HL-60/S4 treated with retinoic acid at 250 ng/mL for 4 days and 3 days (cell line): Measurements from ENCODE around the gene RPP30.

Experiments used
- in situ Hi-C: fragments of 300-500 bp; cut with MboI; formaldehyde crosslinking; loops from 2 replicates; pipeline ENCODE4 v1.7.0; 2022; ENCODE audit warnings: low sequenced_read_pairs

The RPP30 gene

DNA sequence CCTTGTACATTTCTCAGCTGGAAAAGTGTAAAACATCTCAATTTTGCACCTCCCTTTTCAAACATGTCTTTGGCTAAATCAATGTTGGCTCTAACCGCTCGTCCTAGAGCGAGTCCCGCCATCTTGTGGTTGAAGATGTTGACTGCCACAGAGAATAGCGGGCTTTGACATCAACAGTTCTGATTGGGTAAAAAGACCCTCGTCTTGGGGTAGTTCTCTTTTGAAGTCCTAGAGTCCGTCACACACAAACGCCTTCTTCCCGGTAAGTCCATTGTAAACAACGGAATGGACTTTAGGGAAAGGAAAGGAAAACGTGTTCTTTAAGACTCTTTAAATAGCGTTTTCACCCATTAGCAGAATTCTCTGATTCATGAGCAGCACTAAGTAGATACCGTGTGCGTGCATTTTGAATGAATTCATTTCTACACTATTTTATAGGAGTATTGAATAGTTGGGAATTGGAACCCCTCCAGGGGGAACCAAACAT lies 452 bp upstream of the RPP30 start:
- in situ Hi-C loops, result no loop called here

DNA sequence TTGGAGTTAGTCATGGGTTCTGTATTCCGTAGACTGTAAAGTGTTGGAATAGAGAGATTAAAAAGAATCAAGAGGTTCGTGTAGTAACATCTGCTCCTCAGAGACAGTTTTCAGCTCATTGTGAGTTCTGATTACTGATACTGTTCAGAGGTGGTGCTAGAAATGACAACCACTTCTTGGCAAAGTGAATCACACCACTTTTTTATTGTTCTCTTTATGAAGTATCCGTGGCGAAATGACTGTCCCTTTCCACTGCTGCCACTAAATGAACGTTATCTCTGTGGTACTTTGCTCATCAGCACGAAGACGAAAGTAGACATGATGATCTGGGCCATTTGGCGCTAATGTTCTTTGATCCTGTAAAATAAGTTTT lies 860 bp downstream of the RPP30 start:
- in situ Hi-C loops, result no loop called here

DNA sequence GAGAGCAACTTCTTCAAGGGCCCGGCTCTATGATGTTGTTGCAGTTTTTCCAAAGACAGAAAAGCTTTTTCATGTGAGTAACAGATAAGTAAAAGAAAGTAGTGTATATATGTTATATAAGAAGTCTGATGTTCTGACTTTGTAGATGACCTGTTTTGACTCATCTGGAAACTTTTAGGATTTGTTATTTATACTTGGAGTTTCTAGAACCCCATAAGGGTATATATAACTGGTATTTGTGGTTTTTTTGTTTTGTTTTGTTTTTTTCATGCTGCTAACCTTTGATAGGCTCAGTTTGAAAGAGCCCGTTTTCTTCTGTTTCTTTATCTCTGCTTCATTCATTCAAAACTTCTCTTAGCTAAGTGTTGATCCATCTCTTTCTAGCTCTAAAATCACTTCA lies 7.3 kb downstream of the RPP30 start:
- in situ Hi-C loops, result loop anchor here (25.0 kb wide), 1 partner anchor 358 kb away; no protein-coding TSS in a partner anchor

DNA sequence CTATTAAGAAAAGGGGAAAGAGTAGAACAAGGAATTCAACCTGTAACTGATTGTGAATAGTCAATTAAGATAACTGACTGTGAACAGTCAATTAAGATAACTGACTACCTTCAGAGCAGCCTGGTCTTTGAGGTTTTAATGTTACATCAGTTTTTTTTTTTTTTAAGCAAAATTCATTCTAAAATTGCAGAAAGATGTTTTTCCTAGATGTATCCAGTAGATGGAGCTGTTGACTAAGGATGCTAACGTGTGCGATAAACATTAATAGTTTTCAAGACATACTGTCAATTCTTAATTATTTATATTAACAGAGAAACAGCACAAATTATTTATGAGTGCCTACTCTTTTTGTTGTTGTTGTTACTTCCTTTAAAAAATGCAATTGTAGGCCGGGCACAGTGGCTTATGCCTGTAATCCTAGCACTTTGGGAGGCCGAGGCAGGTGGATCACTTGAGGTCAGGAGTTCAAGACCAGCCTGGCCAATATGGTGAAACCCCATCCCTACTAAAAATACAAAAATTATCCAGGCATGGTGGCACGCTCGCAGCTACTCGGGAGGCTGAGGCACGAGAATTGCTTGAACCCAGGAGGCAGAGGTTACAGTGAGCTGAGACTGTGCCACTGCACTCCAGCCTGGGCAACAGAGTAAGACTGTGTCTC lies 8.4 kb downstream of the RPP30 start:
- in situ Hi-C loops, result loop anchor here (25.0 kb wide), 1 partner anchor 357 kb away; no protein-coding TSS in a partner anchor

DNA sequence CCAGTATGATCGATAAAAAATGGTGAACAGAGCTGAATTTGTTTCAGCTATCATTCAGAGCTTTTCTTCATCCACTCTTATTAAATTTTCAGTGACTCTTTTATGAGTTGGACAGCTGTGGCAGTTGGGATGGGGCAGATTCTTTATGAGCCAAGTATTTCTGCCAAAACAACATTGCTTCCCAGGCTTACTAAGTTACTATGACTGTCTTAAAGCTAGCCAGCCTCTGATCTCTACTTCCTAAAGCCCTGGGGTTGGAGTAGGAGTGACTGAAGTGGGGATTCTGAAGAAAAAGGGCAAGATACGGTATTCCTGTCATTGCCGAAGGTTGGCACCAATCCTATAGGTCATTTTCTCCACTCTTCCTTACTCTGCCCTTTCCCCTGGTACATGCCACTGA lies 12.7 kb downstream of the RPP30 start:
- in situ Hi-C loops, result loop anchor here (25.0 kb wide), 1 partner anchor 353 kb away; no protein-coding TSS in a partner anchor

- in situ Hi-C loops, result loop anchor here (25.0 kb wide), 1 partner anchor 352 kb away; no protein-coding TSS in a partner anchor
Observed at GRCh38 chr10:90885176-90885575, 13.4 kb downstream of the RPP30 start.

DNA sequence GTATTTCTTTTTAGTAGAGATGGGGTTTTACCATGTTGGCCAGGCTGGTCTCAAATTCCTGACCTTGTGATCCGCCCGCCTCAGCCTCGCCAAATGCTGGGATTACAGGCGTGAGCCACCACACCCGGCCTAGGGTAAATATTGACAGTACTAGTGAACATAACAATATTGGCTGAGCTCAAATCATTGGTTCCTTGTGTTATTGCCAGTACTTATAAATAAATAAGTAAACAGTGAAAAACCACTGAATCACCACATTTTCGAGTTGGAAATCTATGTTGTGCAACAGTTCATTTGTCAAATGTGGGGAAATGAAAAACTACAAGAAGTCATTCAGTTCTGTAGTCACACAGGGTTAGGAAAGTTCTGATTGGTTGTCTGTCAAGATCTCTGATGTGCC lies 15.8 kb downstream of the RPP30 start:
- in situ Hi-C loops, result loop anchor here (25.0 kb wide), 1 partner anchor 350 kb away; no protein-coding TSS in a partner anchor

DNA sequence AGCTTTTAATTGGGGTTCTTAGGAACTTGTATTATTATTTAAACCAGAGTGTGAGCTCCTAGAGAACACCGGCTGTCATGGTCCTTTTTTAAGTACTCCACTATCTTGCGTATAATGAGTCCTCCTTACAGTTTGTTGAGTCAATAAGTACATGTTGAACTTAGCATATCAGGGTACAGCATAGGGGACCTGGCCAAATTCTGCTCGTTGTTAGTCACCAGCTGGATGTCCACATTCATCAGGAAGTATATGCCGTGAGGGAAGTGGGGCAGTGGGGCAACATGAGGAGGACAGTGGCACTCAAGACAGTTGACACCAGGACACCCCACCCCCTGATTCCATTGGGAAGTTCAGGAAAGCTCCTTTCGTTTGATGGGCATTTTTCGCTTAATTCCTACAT lies 16.6 kb downstream of the RPP30 start:
- in situ Hi-C loops, result loop anchor here (25.0 kb wide), 1 partner anchor 349 kb away; no protein-coding TSS in a partner anchor

DNA sequence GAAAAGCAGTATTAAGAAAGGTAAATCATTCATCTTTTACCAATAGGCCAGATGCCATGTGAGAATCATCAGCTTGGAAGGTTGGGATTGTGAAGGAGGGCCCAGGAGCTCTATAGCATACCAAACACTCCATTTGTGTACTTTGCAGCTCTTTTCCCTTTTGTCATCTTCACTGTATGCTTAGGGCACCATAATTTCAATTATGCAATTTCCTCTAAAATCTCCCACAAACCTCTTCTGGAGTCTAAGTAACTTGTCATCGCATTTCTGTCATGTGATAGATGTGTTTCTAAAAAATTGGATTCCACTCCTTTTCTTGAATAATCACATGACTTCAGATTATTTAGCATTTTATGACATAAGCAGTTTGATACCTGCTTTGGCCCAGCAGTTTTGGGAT lies 17.9 kb downstream of the RPP30 start:
- in situ Hi-C loops, result loop anchor here (25.0 kb wide), 1 partner anchor 348 kb away; no protein-coding TSS in a partner anchor

GRCh38 chr10:90890347-90890746 lies 18.6 kb downstream of the RPP30 start:
- in situ Hi-C loops, result loop anchor here (25.0 kb wide), 1 partner anchor 347 kb away; no protein-coding TSS in a partner anchor

GRCh38 chr10:90893190-90893589 lies 21.4 kb downstream of the RPP30 start:
- in situ Hi-C loops, result loop anchor here (25.0 kb wide), 1 partner anchor 344 kb away; no protein-coding TSS in a partner anchor

- in situ Hi-C loops, result loop anchor here (25.0 kb wide), 1 partner anchor 340 kb away; no protein-coding TSS in a partner anchor
Observed at GRCh38 chr10:90896916-90897315, 25.1 kb downstream of the RPP30 start.

DNA sequence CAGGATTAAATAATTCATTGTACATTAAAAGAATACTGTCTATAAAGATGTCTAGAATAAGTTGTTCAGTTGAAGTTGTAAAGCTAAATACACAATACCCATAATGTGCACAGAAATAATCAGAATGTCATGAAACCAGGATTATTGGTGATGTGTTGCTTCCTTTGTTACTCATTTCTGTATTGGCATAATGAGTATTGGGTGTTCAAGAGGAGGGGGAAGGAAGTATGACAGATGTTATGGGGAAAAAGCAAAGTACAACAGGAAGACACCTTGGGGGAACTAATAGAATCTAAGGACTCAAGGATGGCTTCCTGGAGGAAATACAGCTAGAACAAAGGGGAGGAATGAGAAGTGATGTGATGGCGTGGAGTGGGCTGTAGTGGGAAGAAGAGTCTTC lies 34.2 kb downstream of the RPP30 start:
- in situ Hi-C loops, result no loop called here

GRCh38 chr10:90906596-90906995 lies 34.8 kb downstream of the RPP30 start:
- in situ Hi-C loops, result no loop called here

DNA sequence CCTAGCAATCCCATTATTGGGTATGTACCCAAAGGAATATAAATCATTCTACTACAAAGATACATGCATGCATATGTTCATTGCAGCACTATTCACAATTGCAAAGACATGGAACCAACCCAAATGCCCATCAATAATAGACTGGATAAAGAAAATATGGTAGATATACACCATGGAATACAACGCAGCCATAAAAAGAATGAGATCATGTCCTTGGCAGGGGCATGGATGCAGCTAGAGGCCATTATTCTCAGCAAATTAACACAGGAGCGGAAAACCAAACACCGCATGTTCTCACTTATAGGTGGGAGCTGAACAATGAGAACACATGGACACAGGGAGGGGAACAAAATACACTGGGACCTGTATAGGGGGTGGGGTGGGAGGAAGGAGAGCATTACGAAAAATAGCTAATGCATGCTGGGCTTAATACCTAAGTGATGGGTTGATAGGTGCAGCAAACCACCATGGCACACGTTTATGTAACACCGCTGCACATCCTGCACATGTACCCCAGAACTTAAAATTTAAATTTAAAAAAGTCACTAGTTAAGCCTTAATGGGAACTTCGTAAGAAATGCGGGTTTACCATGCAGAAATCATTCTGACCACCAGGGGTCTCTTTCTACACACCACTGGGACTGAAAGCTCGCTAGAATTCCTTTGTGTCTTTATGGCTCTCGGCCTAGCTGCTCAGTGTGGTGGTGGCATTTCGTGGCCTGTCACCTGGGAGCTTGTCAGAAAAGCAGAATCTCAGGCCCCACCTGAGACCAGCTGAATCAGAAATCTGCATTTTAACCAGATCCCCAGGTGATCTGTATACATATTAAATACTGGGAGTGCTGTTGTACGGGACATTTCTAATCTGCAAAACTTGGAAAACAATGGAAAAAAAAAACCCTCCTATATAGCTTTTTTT lies 39.6 kb downstream of the RPP30 start:
- in situ Hi-C loops, result no loop called here

GRCh38 chr10:90912174-90912573 lies 40.4 kb downstream of the RPP30 start:
- in situ Hi-C loops, result no loop called here

- in situ Hi-C loops, result no loop called here
Observed at GRCh38 chr10:90912854-90913479, 41.2 kb downstream of the RPP30 start.

DNA sequence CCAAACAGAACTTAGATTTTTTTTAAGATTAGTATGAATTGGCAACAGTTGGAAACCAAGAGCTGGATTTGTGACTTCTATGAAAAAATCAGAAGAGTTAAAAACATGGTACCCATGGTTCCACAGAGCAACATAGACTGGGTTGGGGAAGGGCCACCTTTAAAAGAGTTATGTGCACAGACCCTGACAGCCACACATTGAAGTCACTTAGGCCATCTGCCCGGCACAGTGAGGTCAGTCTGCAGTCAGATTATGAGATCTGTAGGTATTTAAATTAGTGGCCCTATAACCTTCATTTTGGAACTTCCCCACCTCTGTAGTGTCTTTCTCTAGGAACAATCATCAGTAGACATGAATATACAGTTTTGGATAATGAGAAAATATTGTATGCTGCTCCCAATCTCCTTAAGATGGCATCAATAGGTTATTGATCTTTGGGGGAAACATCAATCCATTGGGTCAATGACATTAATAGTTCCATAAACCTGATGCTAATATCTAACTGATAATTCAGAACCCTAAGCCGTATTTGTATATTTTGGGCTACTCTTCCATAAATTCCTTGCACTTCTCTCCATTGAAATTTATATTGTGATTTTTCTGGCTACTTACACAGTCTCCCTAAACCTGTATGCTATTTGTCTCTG lies 42.1 kb downstream of the RPP30 start:
- in situ Hi-C loops, result no loop called here

DNA sequence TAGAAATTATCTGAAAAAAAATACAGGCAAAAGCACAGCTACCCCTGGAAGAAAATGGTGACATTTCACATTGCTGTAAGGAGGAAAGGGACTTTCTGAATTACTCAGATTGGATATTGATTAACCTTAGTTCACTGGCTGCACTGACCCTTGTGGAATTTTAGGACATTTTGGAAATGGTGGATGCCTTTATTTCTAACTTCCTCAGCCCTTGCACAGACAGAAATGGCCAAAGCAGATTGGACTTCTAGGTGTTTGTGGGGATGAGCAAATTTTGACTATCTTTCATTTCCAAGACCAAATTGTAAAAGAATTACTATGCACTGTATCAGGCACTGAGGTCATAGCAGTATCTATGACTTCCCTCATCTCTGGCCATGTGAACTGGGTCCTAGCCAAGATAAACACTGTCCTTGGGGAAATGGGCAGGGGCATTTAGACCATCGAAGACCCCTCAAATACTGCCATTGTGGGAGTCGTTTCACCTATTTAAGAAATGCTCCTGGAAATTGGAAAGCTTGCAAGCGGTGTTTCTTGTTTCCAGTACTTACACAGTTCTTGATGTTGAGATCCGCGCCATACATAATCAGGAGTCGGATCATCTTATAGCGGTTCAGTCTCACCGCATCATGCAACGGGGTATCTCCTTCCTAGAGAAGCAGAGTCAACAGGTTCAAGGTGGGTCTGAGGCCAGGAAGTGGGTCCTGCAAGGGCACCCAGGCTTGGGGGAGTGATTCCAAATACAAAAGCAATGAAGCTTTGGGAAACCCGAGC lies 43.4 kb downstream of the RPP30 start:
- in situ Hi-C loops, result no loop called here

DNA sequence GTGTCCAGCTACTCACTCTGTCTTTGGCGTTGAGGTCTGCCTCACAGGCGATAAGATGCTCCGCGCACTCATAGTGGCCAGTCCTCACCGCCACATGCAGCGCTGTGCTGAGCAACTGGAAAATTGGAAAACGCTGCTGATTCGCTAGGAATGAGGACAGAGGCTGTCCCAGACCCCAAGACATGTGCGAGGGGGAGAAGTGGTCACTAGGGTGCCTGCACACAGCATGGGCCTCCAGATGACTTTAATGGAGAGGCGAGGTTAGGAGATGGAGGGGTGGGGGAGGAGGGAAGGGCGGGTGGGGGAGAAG lies 43.9 kb downstream of the RPP30 start:
- in situ Hi-C loops, result no loop called here
